Putamen (tissue), 1 donor: ENCODE data around the gene GNAQ.
A peak's percentile ranks its signal among the peaks of the same experiment; 100 is the strongest.
"Not testable (repeated sequence)": the region's sequence is repeated elsewhere in the genome, so short reads cannot be mapped to it uniquely, and the experiment has no call there.

Experiments used
- DNase-seq: peaks from one replicate; pipeline ENCODE4 v3.0.0-alpha.2; 2016; ENCODE audit warnings: low spot score

The GNAQ gene

DNA sequence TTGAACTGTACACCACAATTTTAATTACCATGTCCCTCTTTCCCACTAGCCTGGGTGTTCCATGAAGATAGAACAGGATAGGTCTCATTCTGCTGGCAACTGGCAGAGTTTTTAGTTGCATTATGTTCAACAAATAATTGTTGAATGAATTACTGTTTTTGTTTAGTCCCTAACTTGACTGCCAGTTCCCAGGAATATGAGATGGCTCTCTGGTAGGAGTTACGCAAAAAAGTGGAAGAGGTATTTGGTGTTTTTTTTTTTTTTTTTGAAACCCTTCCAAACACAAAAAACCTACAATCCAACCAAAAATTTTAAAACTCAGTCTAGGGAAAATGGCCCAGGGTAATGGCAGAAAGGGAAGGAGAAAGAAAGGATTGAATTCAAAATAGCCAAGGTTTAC lies 153.6 kb downstream of the GNAQ start:
- no peak for DNase-seq

DNA sequence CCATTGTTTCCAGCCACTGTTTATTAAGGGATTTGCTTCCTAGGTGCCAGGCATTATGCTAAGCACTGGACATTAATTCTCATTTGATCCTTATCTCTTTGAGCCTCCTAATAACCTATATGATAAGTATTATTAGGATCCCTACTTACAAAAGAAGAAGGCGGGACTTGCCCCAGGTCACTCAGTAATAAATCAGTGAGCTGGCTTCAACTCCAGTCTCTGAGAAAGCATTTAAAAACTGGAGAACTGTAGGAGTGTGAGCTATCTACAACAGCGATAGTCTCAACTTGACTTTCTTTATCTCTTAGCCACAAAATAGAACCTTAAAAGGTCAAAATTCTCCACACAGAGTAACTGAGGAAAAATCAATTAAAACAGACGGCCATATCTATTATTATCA lies 155.0 kb downstream of the GNAQ start:
- DNase-seq, result no peak

GRCh38 chr9:77876091-77876490 lies 155.5 kb downstream of the GNAQ start:
- DNase-seq, result no peak

GRCh38 chr9:77872863-77873262 lies 158.7 kb downstream of the GNAQ start:
- DNase-seq, result no peak

DNA sequence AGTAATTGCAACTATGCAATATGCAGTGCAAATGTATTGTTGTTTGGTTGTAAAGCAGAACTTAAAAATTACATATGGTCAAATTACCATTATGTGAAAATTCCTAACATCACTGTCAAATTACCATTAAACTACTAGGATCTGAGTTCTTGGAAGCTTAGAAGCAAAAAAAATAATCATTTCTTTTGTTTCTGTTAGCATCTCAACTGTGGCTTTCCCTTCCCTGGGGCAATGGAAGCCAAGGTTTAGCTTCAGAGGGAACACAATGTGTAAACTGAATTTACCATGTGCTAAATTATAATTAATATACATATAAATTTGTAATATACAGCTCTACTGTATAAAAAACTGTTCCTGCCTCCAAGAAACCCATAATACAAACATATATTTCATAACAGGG lies 159.4 kb downstream of the GNAQ start:
- no peak for DNase-seq

GRCh38 chr9:77871483-77871882 lies 160.1 kb downstream of the GNAQ start:
- DNase-seq, result no peak

DNA sequence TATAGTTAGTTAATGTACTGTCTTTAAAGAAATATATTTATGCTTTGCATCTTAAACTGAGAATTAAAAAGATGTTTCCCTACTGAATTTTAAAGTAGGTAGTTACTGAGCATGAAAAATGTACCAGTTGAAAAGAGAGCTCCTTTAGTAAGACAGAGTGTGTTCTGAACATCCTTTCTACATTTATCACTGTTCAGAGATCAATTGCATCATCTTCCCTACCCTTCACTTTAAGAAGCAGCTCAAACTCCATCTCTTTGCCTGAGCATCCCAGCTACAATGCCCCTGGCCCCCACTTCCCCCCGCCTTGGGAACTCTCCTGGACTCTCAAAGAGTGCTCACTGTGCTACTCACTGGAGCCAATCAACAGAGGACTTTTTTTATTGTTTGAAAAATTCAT lies 164.7 kb downstream of the GNAQ start:
- DNase-seq, result no peak

DNA sequence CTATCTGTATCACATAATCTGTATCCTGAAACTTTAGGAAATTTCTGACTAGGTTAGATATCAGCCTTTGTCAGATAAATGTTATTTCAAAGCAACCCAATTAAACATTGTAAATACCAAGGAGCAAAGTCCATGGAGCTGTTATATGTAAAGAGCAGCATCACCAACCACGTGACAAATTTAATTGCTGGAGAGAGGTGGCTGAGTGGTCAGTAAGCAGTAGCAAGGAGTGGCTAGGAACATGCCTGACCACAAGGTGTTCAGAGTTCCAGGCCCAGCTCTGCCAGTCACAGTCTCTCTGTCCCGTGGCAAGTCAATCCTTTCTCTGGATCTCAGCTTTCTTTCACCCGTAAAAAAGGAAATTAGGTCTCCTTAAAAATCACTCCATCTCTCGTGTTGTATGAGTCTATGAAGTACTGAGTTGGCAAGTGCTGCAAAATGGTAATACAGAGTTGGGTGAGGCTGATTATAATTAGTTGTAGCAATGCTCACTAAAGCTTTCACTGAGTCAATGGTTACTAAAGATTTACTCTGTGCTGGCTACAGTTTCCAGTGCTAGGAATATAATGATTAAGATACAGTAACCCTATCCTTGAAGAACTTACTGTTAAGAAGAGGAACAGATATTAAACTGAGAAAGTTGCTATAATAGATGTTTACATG lies 166.1 kb downstream of the GNAQ start:
- DNase-seq, result no peak

GRCh38 chr9:77864211-77864889 lies 167.3 kb downstream of the GNAQ start:
- no peak for DNase-seq

- DNase-seq, result not testable (repeated sequence)
These were observed 168.0 kb downstream of the GNAQ start for GRCh38 chr9:77863638-77864037.

- not testable (repeated sequence) for DNase-seq
These were observed 170.7 kb downstream of the GNAQ start for GRCh38 chr9:77860953-77861352.

DNA sequence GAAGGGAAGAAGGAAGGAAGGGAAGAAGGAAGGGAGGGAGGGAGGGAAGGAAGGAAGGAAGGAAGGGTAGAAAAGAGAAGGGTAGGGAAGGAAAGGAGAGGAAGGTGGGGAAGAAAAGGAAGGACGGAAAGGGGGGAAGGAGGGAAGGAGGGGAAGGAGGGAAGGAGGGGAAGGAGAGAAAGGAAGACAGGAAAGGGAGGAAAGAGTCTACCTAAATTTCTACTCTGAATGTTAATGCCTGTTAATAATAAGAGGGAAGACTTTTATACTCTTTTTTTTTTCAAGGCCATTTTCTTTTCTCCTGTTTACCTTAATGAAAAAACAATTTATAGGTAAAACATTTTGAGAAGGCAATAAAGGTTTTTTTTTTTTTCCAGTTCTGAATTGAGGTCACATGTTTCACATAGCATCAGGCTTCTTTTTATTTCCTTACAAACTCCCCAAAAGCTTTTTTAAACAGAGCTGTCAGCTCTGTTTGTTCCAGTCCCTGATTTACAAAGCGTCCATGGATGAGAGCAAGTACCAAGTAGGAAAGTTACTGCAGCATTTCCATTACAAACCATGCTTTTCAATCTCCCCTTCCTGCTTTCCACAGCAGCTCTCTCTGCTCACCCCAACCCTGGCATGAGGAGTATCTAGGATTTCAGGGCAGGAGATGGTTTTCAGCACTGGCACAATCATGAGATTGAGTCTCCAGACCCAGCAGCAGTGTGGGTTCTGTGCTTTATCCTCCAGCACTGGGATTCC lies 173.9 kb downstream of the GNAQ start:
- no peak for DNase-seq

DNA sequence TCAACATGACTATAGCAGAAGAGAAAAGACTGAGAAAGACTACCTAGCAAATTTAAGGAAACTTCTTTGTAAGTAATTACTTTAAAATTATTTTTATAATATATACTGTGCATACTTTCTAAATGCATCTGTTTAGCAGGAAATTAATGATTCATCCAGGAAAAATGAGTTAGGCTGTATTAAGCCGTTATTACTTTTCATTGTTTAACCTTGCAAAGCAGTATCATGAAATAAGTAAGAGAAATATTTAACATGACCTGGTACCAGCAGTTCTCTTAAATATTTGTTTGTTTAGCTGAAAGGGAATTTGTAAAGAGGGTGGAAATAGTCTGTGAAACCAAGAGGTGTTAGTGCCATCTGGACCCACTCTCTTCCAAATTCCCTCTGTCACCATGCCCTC lies 175.0 kb downstream of the GNAQ start:
- DNase-seq, result no peak

GRCh38 chr9:77854916-77855311 lies 176.7 kb downstream of the GNAQ start:
- no peak for DNase-seq

GRCh38 chr9:77854258-77854915 lies 177.2 kb downstream of the GNAQ start:
- no peak for DNase-seq

GRCh38 chr9:77853716-77854115 lies 177.9 kb downstream of the GNAQ start:
- DNase-seq, result no peak

- no peak for DNase-seq
These were observed 179.6 kb downstream of the GNAQ start for GRCh38 chr9:77851882-77852595.

- peak; percentile 49 for DNase-seq
These were observed 182.7 kb downstream of the GNAQ start for GRCh38 chr9:77848897-77849296.

DNA sequence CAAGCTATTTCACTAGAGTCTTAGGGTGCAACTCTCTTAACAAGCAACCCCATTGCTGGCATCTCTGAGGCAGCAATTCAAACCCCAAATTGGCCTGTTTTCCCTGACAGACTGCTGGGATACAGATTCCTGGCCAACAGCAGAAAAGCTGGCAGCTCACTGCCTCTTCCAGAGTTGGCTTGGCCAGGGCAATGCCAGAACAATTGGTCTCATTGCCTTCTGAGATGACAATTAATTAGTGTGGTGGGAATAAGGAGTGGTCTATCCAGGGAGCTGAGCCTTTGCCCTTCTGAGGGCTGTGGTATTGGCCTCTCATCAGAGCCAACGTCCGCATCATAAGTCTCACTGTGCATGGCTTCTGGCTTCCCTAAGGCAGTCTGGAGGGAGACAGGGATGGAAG lies 183.2 kb downstream of the GNAQ start:
- peak; percentile 80 for DNase-seq

DNA sequence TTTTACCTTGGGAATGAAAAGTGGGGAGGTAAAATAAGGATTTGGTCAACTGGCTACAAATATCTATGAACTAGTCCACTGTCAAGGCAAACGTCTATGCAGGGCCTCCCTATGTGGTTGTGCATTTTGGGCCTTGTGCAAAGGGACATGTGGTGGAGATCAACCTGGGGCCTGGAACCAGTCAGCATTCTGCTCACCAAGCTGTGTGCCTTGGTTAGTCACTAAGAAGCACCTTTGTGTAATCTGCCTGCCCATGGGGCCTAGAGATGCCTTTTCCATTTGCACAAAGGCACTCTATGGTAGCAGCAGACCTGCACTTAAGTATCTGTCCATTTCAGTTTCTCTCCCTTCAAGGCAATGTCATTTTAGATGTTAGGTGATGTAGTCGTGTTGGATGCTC lies 184.0 kb downstream of the GNAQ start:
- DNase-seq, result no peak

- no peak for DNase-seq
These were observed 184.5 kb downstream of the GNAQ start for GRCh38 chr9:77847059-77847499.

DNA sequence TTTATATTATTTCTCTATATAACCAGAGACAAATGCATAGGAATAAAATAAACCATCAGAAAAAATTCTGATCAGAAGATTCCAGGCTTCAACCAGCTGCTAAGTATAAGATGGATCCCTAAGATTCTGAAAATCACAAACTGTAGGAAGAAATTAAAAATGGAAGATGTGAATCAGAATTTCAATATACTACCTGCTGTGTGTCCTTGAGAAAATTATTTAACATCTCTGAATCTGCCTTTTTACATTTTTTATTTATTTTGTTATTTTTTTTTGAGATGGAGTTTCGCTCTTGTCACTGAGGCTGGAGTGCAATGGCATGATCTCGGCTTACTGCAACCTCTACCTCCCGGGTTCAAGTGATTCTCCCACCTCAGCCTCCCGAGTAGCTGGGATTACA lies 187.2 kb downstream of the GNAQ start:
- no peak for DNase-seq
